HG03457 (cell line): ENCODE results near the gene UCHL5.
"Not testable (repeated sequence)": the region's sequence is repeated elsewhere in the genome, so short reads cannot be mapped to it uniquely, and the experiment has no call there.

Experiments
- ATAC-seq: cut with Tn5 transposase; IDR thresholded peaks from one replicate; pipeline ENCODE4 v1.9.1; 2021; ENCODE audit warnings: moderate number of reproducible peaks; ENCODE audit not compliant: unreplicated experiment

Gene UCHL5

GRCh38 chr1:193013005-193013404, 46.2 kb downstream of the UCHL5 start:
- no peak for ATAC-seq

- ATAC-seq: no peak
Observed at GRCh38 chr1:193011406-193011805, 47.8 kb downstream of the UCHL5 start.

GRCh38 chr1:193009501-193009900, 49.7 kb downstream of the UCHL5 start:
- ATAC-seq: no peak

GRCh38 chr1:193005785-193006184, 53.4 kb downstream of the UCHL5 start:
- ATAC-seq: no peak

GRCh38 chr1:192998536-192998935, 60.6 kb downstream of the UCHL5 start:
- no peak for ATAC-seq

GRCh38 chr1:192994141-192994540, 65.0 kb downstream of the UCHL5 start:
- no peak for ATAC-seq

GRCh38 chr1:192993426-192994085, 65.6 kb downstream of the UCHL5 start:
- ATAC-seq: no peak

GRCh38 chr1:192986748-192987334, 72.3 kb downstream of the UCHL5 start:
- ATAC-seq: not testable (repeated sequence)

- no peak for ATAC-seq
Observed at GRCh38 chr1:192986110-192986747, 72.9 kb downstream of the UCHL5 start.

- no peak for ATAC-seq
Observed at GRCh38 chr1:192984080-192984479, 75.1 kb downstream of the UCHL5 start.

GRCh38 chr1:192983349-192983980, 75.7 kb downstream of the UCHL5 start:
- ATAC-seq: no peak

GRCh38 chr1:192980856-192981255, 78.3 kb downstream of the UCHL5 start:
- no peak for ATAC-seq

GRCh38 chr1:192980334-192980733, 78.8 kb downstream of the UCHL5 start:
- ATAC-seq: not testable (repeated sequence)

- no peak for ATAC-seq
Observed at GRCh38 chr1:192979542-192979941, 79.6 kb downstream of the UCHL5 start.

GRCh38 chr1:192978195-192978710, 80.9 kb downstream of the UCHL5 start:
- no peak for ATAC-seq

GRCh38 chr1:192977089-192977706, 82.0 kb downstream of the UCHL5 start:
- ATAC-seq: no peak

GRCh38 chr1:192976576-192976975, 82.6 kb downstream of the UCHL5 start:
- no peak for ATAC-seq

GRCh38 chr1:192974701-192975100, 84.5 kb downstream of the UCHL5 start:
- ATAC-seq: no peak

GRCh38 chr1:192973988-192974387, 85.2 kb downstream of the UCHL5 start:
- no peak for ATAC-seq

GRCh38 chr1:192973202-192973601, 86.0 kb downstream of the UCHL5 start:
- no peak for ATAC-seq

GRCh38 chr1:192969091-192969490, 90.1 kb downstream of the UCHL5 start:
- no peak for ATAC-seq
